Coronary artery (tissue), 2 donors: ENCODE measurements around the gene GTF2A2.

Source experiments
- DNase-seq: peaks from one replicate; pipeline ENCODE4 v3.0.0-alpha.2; 2017; ENCODE audit warnings: low spot score
- H3K27ac ChIP-seq, 2 donors: fragments of 200-600 bp; sonication (generic); one replicate each; pipeline ENCODE4 v1.5.1; 2016 to 2019
- H3K4me3 ChIP-seq: fragments of 200-600 bp; sonication (generic); 2 replicates; pipeline ENCODE4 v1.5.1; 2016; ENCODE audit warnings: mild to moderate bottlenecking, moderate library complexity
- TF ChIP-seq, protein P1 (sequence below): fragments of 200-600 bp; sonication (generic); IDR thresholded peaks from one replicate; pipeline ENCODE4 v1.5.1; 2019; ENCODE audit warnings: antibody characterized with exemption

Gene GTF2A2

DNA sequence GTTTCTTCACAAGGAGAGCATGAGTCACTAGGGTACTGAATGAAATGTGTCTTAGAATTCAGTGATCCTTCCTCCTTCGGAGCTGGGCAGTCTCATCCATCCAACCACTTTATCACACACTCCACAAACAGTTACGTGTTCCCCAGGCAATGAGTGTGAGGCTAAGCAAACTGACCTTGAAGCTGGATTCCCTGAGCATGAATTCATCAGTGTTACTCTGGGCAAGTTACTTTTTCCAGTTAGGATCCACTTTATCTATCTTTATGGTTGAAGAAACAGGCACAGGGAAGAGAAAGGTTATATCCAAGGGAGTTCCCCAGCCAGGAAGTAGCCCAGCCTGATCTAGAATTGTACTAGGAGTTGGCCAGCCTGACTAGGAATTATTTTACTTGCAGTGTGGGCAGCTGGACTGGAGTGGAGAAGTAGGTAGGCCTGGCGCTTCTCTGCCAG, 62.8 kb downstream of the GTF2A2 start:
- no peak for DNase-seq
- no peak overlapping the region for H3K4me3 ChIP-seq
- TF ChIP-seq, protein P1, sequence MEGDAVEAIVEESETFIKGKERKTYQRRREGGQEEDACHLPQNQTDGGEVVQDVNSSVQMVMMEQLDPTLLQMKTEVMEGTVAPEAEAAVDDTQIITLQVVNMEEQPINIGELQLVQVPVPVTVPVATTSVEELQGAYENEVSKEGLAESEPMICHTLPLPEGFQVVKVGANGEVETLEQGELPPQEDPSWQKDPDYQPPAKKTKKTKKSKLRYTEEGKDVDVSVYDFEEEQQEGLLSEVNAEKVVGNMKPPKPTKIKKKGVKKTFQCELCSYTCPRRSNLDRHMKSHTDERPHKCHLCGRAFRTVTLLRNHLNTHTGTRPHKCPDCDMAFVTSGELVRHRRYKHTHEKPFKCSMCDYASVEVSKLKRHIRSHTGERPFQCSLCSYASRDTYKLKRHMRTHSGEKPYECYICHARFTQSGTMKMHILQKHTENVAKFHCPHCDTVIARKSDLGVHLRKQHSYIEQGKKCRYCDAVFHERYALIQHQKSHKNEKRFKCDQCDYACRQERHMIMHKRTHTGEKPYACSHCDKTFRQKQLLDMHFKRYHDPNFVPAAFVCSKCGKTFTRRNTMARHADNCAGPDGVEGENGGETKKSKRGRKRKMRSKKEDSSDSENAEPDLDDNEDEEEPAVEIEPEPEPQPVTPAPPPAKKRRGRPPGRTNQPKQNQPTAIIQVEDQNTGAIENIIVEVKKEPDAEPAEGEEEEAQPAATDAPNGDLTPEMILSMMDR, result no peak
- peak overlapping the region in 1 of 2 donors; percentile 11 for H3K27ac ChIP-seq

DNA sequence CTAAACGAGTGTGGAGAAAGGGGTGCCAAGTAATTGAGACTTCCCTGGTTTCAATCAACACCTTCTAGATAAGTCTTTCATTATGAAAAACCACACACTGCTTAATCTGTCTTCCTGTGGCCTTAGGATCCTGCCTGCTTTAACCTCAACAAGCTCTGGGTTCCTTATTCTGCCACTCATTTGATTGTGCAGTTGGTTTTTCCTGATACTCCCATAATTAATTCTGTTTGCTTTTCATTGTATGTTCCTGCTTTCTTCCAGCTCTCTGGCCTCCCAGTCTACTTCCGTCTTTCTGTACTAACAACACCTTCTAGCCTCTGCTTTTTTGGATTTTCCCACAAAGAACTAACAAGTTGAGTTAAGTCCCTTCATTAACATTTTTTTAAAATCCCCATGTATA, 66.0 kb downstream of the GTF2A2 start:
- Histone ChIP-seq H3K4me3 (no peak overlapping the region), H3K27ac (no peak overlapping the region)
- TF ChIP-seq, protein P1, result no peak
- no peak for DNase-seq

GRCh38 chr15:59590027-59590426, 67.3 kb downstream of the GTF2A2 start:
- H3K27ac ChIP-seq, result no peak overlapping the region
- no peak overlapping the region for H3K4me3 ChIP-seq
- no peak for DNase-seq
- TF ChIP-seq, protein P1, result no peak
